Thyroid gland (tissue), 4 donors: ENCODE results near the gene LYPD6B. TPM values are rescaled to one million over a fixed set of nuclear protein-coding genes. Genes with fewer than 3 reads are reported as not detected.

Experiments
- DNase-seq, 2 donors: peaks; one replicate each; pipeline ENCODE4 v3.0.0-alpha.2; 2019
- H3K27ac ChIP-seq, 3 donors: fragments of 200-600 bp; sonication (generic); 1 replicate in 2 of 3; 2 replicates in 1 of 3; pipeline ENCODE4 v1.5.1; 2016 to 2019; ENCODE audit warnings: mild to moderate bottlenecking in 1 of 3, moderate library complexity in 1 of 3
- H3K27me3 ChIP-seq: fragments of 200-600 bp; sonication (generic); one replicate; pipeline ENCODE4 v1.5.1; 2019
- H3K36me3 ChIP-seq, 2 donors: fragments of 200-600 bp; sonication (generic); one replicate each; pipeline ENCODE4 v1.5.1; 2016 to 2019
- H3K4me1 ChIP-seq, 2 donors: fragments of 200-600 bp; sonication (generic); one replicate each; pipeline ENCODE4 v1.5.1; 2017 to 2019
- H3K4me3 ChIP-seq, 3 donors: fragments of 200-600 bp; sonication (generic); replicated peaks in 1 of 3; 1 replicate in 2 of 3; 2 replicates in 1 of 3; pipeline ENCODE4 v1.5.1; 2016; ENCODE audit warnings: mild to moderate bottlenecking in 1 of 3
- H3K9me3 ChIP-seq: fragments of 200-600 bp; sonication (generic); one replicate; pipeline ENCODE4 v1.5.1; 2017
- POLR2A ChIP-seq, 2 donors: fragments of 450-650 bp; IDR thresholded peaks; one replicate each; pipeline ENCODE4 v1.6.1; 2017; ENCODE audit warnings: antibody characterized with exemption in 2 of 2, mild to moderate bottlenecking in 2 of 2, moderate library complexity in 1 of 2
- WGBS, 2 donors: methylation state at CpG; one replicate each; pipeline ENCODE4 v1.1.5; 2017; 5-methylcytosine and 5-hydroxymethylcytosine counted together
- intact Hi-C: fragments of 100-400 bp; cut with DNase I; formaldehyde crosslinking; loops from one replicate; pipeline ENCODE4 v1.15.1; 2023
- total RNA-seq, 4 donors: library from RNA; depleted of rRNA; stranded (reverse); fragments of >200 nt; gene quantifications; one replicate each; pipeline ENCODE4 v1.2.3, GENCODE V29; 2016
- TF ChIP-seq, protein P1 (sequence below), 6 experiments: fragments of 200-600 bp in 3 of 6; fragments of 450-650 bp in 3 of 6; sonication (generic) in 3 of 6; IDR thresholded peaks; one replicate each; pipeline ENCODE4 v1.5.1; 2016 to 2019; ENCODE audit warnings: antibody characterized with exemption in 6 of 6, mild to moderate bottlenecking in 2 of 6, inconsistent platforms in 1 of 6, moderate library complexity in 1 of 6

LYPD6B gene
- total RNA-seq, 4 donors from 2014 or later: 0.40 TPM; not detected in 3

DNA sequence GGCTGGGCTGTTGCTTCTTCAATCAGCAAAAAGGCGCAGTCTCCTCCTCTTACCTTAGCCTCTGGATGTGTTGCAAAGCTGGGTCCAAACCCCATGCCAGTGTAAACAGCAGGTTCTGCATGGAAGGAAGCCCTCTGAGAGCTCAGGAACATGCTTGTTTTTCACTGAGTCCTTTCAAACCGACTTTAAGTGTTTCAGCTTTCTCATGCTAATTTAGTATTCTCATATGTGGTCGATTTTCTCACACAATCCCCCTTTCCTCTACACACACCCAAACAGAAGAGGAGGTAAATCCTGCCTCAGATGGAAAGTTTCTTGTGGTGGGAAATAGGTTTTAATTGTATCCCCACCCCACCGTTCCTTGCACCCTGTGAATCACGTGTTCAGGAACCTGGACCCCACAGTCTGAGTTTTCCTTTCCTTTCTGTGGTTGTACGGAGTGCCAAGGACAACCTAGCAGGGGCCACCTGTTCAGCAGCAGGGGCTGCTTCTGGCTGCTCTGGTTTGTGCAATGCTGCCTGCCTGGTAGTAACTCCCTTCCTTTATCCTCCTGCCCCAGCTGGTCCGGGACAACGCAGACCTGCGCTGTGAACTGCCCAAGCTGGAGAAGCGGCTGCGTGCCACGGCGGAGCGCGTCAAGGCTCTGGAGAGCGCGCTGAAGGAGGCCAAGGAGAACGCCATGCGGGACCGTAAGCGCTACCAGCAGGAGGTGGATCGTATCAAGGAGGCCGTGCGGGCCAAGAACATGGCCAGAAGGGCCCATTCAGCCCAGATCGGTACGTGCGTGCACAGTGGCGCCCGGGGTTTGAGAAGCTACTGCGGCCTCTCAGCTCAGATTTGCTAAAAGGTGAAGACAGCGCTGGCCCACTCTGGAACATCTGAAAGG lies 28.7 kb upstream of the LYPD6B start:
- no peak for DNase-seq
- intact Hi-C loops: no loop called here
- no peak for TF ChIP-seq POLR2A (IDR thresholded peaks at IDR 0.05)
- TF ChIP-seq, protein P1, sequence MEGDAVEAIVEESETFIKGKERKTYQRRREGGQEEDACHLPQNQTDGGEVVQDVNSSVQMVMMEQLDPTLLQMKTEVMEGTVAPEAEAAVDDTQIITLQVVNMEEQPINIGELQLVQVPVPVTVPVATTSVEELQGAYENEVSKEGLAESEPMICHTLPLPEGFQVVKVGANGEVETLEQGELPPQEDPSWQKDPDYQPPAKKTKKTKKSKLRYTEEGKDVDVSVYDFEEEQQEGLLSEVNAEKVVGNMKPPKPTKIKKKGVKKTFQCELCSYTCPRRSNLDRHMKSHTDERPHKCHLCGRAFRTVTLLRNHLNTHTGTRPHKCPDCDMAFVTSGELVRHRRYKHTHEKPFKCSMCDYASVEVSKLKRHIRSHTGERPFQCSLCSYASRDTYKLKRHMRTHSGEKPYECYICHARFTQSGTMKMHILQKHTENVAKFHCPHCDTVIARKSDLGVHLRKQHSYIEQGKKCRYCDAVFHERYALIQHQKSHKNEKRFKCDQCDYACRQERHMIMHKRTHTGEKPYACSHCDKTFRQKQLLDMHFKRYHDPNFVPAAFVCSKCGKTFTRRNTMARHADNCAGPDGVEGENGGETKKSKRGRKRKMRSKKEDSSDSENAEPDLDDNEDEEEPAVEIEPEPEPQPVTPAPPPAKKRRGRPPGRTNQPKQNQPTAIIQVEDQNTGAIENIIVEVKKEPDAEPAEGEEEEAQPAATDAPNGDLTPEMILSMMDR (IDR thresholded peaks at IDR 0.05): no peak
- no peaks in the 10 kb centered on the region for H3K36me3 ChIP-seq
- no peaks in the 10 kb centered on the region for H3K4me1 ChIP-seq
- H3K27ac ChIP-seq: no peak overlapping the region
- H3K4me3 ChIP-seq: no peak overlapping the region
- no peaks in the 10 kb centered on the region for H3K9me3 ChIP-seq
- WGBS, 2 donors: 95 to 96% methylated on average over 31 of the region's 31 CpGs
- H3K27me3 ChIP-seq: no peaks in the 10 kb centered on the region

DNA sequence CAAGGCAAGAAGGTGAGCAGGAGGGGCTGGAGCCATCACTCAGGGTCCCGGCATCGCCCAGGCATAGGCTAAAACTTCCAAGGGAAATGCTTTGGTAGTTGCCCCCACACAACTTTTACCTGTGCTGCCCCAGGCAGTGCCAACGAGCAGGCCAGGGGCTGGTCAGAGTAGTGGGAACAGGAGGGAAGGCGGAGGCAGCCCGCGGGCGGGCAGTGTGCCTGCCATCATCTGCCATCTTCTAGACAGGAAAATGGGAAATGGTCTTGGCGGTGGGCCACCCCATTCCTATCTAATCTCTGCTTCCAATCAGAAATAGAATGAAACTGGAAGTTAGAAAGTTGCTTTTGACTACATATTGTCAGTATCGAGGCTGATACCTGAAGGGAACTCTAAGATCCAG lies 26.0 kb upstream of the LYPD6B start:
- Histone ChIP-seq H3K4me3 (no peak overlapping the region), H3K27me3 (no peaks in the 10 kb centered on the region), H3K4me1 (no peaks in the 10 kb centered on the region), H3K36me3 (no peaks in the 10 kb centered on the region), H3K27ac (no peak overlapping the region), H3K9me3 (no peaks in the 10 kb centered on the region)
- intact Hi-C loops: no loop called here
- 89% methylated on average over 7 to 9 of the region's 9 CpGs for WGBS, 2 donors
- DNase-seq: no peak
- TF ChIP-seq POLR2A (IDR thresholded peaks at IDR 0.05): no peak
- TF ChIP-seq, protein P1 (IDR thresholded peaks at IDR 0.05): no peak

DNA sequence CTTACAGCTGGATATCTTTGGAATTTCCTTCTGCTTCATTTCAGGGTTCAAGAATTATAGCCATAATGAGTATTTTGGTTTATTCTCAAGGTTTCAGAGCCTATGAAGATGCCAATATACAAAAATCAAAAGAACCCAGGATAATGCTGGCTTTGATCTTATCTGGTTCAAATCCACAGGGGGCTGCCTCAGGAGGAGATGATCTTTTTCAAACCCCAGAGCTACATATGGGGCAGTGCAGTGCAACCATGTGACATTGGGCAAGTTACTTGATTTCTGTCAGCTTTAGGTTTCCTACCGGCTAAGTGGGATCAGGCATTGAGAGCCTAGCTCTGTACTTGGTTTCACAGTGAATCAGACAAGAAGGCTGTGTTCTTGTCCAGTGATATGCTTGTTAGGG lies 23.0 kb upstream of the LYPD6B start:
- no peak for TF ChIP-seq POLR2A (IDR thresholded peaks at IDR 0.05)
- TF ChIP-seq, protein P1 (IDR thresholded peaks at IDR 0.05): no peak
- Histone ChIP-seq H3K27me3 (no peaks in the 10 kb centered on the region), H3K4me3 (no peak overlapping the region), H3K4me1 (no peaks in the 10 kb centered on the region), H3K9me3 (no peaks in the 10 kb centered on the region), H3K27ac (no peak overlapping the region), H3K36me3 (no peaks in the 10 kb centered on the region)
- 73 to 78% methylated on average over 1 of the region's 1 CpG for WGBS, 2 donors
- no peak for DNase-seq
- intact Hi-C loops: loop anchor here (5.0 kb wide), 1 partner anchor 547 kb away; no protein-coding TSS in a partner anchor

DNA sequence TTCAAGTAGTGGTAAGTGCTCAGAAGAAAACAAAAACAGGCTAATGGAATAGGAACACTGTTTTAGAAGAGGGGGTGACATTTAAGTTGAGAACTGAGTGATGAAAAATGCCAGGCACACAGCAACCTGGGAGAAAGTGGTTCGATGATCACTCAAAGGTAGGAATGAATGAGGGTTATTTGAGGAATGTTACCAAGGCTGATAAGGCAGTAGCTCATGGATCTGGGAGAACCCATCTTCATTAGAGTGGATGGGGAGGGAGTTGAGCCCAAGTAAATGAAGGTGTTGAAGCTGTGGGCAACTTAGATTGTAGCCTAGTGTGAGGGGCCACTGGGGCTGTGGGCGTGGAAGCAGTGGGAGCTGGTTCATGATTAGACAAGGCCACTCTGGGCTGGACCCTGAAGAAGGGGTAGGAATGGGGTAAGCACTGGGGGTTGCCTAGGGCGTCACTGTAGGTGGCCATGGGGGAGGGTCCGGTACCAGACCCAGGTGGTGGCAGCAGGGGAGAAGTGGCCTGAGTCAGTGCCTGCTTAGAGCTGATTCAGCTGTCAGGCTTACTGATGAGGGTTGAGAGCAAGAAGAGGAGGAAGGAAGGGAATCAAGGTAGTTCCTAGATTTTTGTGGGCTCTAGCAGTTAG lies 22.5 kb upstream of the LYPD6B start:
- DNase-seq: no peak
- no peak for TF ChIP-seq POLR2A (IDR thresholded peaks at IDR 0.05)
- TF ChIP-seq, protein P1 (IDR thresholded peaks at IDR 0.05): no peak
- Histone ChIP-seq H3K27ac (no peak overlapping the region), H3K9me3 (no peaks in the 10 kb centered on the region), H3K27me3 (no peaks in the 10 kb centered on the region), H3K4me3 (no peak overlapping the region), H3K36me3 (no peaks in the 10 kb centered on the region), H3K4me1 (no peaks in the 10 kb centered on the region)
- intact Hi-C loops: loop anchor here (5.0 kb wide), 1 partner anchor 546 kb away; no protein-coding TSS in a partner anchor
- 83 to 89% methylated on average over 4 of the region's 4 CpGs for WGBS, 2 donors
